A673 (cell line): ENCODE measurements around the gene MRRF. TPM values are rescaled to one million over a fixed set of nuclear protein-coding genes. Genes with fewer than 3 reads are reported as not detected.

Experiments used
- BruUV-seq: library from RNA; stranded (reverse); fragments of 400-500 nt; replicated peaks from 2 replicates; lab custom pipeline; 2021; lab: Mats Ljungman, UMichigan
- CTCF ChIA-PET: fragments of 300-600 bp; sonication (Branson Sonifier 250); formaldehyde crosslinking; loops from one replicate; lab custom pipeline; 2022; ENCODE audit warnings: antibody characterized with exemption; lab: Charles Lee
- POLR2A ChIA-PET: fragments of 300-600 bp; sonication (Branson Sonifier 250); formaldehyde crosslinking; loops from one replicate; lab custom pipeline; 2022; ENCODE audit warnings: antibody characterized with exemption; ENCODE audit not compliant: low non-redundant PET; lab: Charles Lee
- DNase-seq: peaks from one replicate; pipeline ENCODE4 v3.0.0-alpha.2; 2015; ENCODE audit warnings: low spot score
- H3K27ac ChIP-seq: fragments of 200-600 bp; sonication (generic); 2 replicates; pipeline ENCODE4 v1.5.1; 2016; ENCODE audit warnings: mixed run types, low read depth, mild to moderate bottlenecking, mixed read lengths, antibody characterized with exemption, low read length; ENCODE audit not compliant: poor library complexity, severe bottlenecking
- H3K27me3 ChIP-seq: fragments of 200-600 bp; sonication (generic); replicated peaks from 2 replicates; pipeline ENCODE4 v1.6.1; 2017; ENCODE audit warnings: mixed run types, low read depth, mild to moderate bottlenecking, mixed read lengths, antibody characterized with exemption, low read length; ENCODE audit not compliant: insufficient read depth, poor library complexity
- H3K36me3 ChIP-seq: fragments of 200-600 bp; sonication (generic); 2 replicates; pipeline ENCODE4 v1.6.1; 2016; ENCODE audit warnings: mixed run types, mild to moderate bottlenecking, mixed read lengths, antibody characterized with exemption, low read length; ENCODE audit not compliant: insufficient read depth, poor library complexity, severe bottlenecking
- H3K4me1 ChIP-seq: fragments of 200-600 bp; sonication (generic); 2 replicates; pipeline ENCODE4 v1.6.1; 2017; ENCODE audit warnings: mixed run types, mild to moderate bottlenecking, mixed read lengths, antibody characterized with exemption, low read length; ENCODE audit not compliant: insufficient read depth, poor library complexity, severe bottlenecking
- H3K4me3 ChIP-seq: fragments of 200-600 bp; sonication (generic); 2 replicates; pipeline ENCODE4 v1.5.1; 2016; ENCODE audit warnings: low read depth, mixed run types, mild to moderate bottlenecking, mixed read lengths, low read length; ENCODE audit not compliant: poor library complexity, severe bottlenecking
- H3K9me3 ChIP-seq: fragments of 200-600 bp; sonication (generic); 2 replicates; pipeline ENCODE4 v1.6.1; 2016; ENCODE audit warnings: mixed run types, low read depth, mild to moderate bottlenecking, mixed read lengths, antibody characterized with exemption, low read length; ENCODE audit not compliant: poor library complexity, severe bottlenecking
- CTCF ChIP-seq: fragments of 300-800, 200-600 bp; sonication (generic); conservative IDR thresholded peaks from 2 replicates; pipeline ENCODE4 v1.5.1; 2017; ENCODE audit warnings: low read depth, mild to moderate bottlenecking, antibody characterized with exemption, low read length, moderate library complexity, mixed read lengths
- EZH2 ChIP-seq: fragments of 200-600 bp; sonication (generic); IDR thresholded peaks from 2 replicates; pipeline ENCODE4 v1.6.1; 2017; ENCODE audit warnings: borderline replicate concordance, low read depth, mild to moderate bottlenecking, mixed read lengths, antibody characterized with exemption, low read length; ENCODE audit not compliant: poor library complexity, severe bottlenecking
- intact Hi-C: fragments of 100-400 bp; cut with micrococcal nuclease; formaldehyde crosslinking; loops from one replicate; pipeline ENCODE4 v1.10.0; 2022; ENCODE audit not compliant: unreplicated experiment
- total RNA-seq: library from RNA; stranded (reverse); gene quantifications from 2 replicates; pipeline ENCODE4 v1.2.3, GENCODE V29; 2021

The MRRF gene
- total RNA-seq, 1 experiment from 2014 or later = 44.9 TPM

GRCh38 chr9:122216798-122217418 is 47.8 kb upstream of the MRRF start:
- no peaks in the 10 kb centered on the region for H3K9me3 ChIP-seq
- no peaks in the 10 kb centered on the region for H3K36me3 ChIP-seq
- H3K27ac ChIP-seq = no peak overlapping the region
- TF ChIP-seq CTCF = no peak
- TF ChIP-seq EZH2 = no peak
- peaks cover 13% of the 10 kb centered on the region for H3K4me1 ChIP-seq
- ChIA-PET CTCF (no interaction called here), POLR2A (no interaction called here)
- H3K27me3 ChIP-seq = peaks cover 98% of the 10 kb centered on the region
- H3K4me3 ChIP-seq = no peak overlapping the region
- intact Hi-C loops = no loop called here
- DNase-seq = no peak
- BruUV-seq = no TSS peak

- no peaks in the 10 kb centered on the region for H3K36me3 ChIP-seq
- DNase-seq = no peak
- intact Hi-C loops = no loop called here
- ChIA-PET CTCF (no interaction called here), POLR2A (no interaction called here)
- H3K27me3 ChIP-seq = peaks cover 98% of the 10 kb centered on the region
- H3K4me3 ChIP-seq = no peak overlapping the region
- TF ChIP-seq CTCF (no peak), EZH2 (no peak)
- H3K9me3 ChIP-seq = no peaks in the 10 kb centered on the region
- no TSS peak for BruUV-seq
- H3K4me1 ChIP-seq = peaks cover 13% of the 10 kb centered on the region
- no peak overlapping the region for H3K27ac ChIP-seq
Observed at GRCh38 chr9:122217640-122218039, 47.0 kb upstream of the MRRF start.

- no peaks in the 10 kb centered on the region for H3K36me3 ChIP-seq
- TF ChIP-seq CTCF = no peak
- no peak for TF ChIP-seq EZH2
- peaks cover 11% of the 10 kb centered on the region for H3K4me1 ChIP-seq
- ChIA-PET POLR2A (no interaction called here), CTCF (no interaction called here)
- H3K9me3 ChIP-seq = no peaks in the 10 kb centered on the region
- H3K27ac ChIP-seq = no peak overlapping the region
- DNase-seq = no peak
- peaks cover 98% of the 10 kb centered on the region for H3K27me3 ChIP-seq
- H3K4me3 ChIP-seq = no peak overlapping the region
- BruUV-seq = no TSS peak
- intact Hi-C loops = no loop called here
Observed at GRCh38 chr9:122218071-122218934, 46.4 kb upstream of the MRRF start.
